GM18867 (cell line): ENCODE measurements around the gene ZYG11A.
"Not testable (repeated sequence)": the region's sequence is repeated elsewhere in the genome, so short reads cannot be mapped to it uniquely, and the experiment has no call there.

Source experiments
- ATAC-seq: cut with Tn5 transposase; IDR thresholded peaks from one replicate; pipeline ENCODE4 v1.9.1; 2021; ENCODE audit warnings: mild to moderate bottlenecking, moderate library complexity; ENCODE audit not compliant: unreplicated experiment

ZYG11A gene

DNA sequence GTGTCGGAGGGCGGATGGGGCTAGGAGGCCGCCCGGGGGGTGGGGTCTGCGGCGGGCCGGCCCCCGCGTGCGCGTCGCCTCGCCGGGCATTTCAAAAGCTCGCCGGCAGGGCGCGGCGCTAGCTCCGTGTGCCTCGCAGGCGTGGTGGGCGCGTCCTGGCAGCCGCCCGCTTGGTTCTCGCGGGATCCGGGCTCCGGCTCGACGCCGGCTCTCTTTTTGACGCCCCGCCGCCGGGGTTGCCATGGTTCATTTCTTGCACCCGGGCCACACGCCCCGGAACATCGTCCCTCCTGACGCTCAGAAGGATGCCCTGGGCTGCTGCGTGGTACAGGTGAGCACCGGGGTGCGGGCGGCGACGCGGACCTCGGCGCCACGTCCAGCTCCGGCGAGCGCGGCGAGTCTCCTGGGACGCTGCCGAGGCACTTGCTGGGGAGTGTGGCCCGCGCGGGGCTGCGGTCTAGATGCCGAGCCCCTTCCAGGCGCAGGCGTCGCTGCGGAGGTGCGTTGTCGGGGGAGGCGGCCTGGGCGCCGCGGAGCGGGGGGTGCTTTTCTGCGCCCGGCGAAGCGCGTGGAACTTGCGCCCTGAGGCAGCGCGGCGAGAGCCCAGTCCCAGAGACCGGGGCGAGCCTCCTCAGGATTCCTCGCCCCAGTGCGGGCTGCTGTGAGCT is at the start of gene ZYG11A:
TSS of gene ZYG11A (plus strand) at position 118 of the 668 bp plus-strand sequence. CDS start at position 242, 124 bp downstream.
- peak; percentile 84 for ATAC-seq

DNA sequence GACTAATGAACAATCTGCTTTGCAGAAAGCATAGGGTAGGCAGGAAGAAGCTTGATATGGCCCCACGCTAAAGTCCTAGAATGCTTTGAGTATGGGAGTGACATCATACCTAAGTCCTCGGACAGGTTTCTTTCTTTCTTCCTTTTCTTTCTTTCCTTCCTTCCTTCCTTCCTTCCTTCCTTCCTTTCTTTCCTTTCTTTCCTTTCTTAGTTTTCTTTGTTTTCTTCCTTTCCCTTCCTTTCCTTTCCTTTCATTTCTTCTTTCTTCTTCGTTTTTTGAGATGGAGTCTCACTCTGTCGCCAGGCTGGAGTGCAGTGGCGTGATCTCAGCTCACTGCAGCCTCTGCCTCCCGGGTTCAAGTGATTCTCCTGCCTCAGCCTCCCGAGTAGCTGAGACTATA is 48.8 kb upstream of the ZYG11A start:
- not testable (repeated sequence) for ATAC-seq

DNA sequence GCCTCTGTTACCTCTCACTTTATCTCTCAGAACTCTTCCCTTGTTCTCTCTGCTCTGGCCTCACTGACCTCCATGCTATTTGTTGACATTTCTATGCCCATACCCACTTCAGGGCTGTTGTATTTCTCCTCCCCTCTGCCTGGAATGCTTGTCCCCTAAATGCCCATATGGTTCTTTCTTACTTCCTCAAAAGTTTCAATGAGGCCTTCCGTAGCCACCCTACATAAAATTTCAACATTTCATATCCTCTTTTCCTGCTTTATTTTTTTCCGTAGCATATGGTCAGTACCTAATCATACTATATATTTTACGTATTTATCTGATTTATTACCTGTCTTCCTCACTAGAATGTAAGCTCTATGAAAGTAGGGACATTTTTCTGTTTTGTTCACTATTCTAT is 47.1 kb upstream of the ZYG11A start:
- ATAC-seq: no peak

DNA sequence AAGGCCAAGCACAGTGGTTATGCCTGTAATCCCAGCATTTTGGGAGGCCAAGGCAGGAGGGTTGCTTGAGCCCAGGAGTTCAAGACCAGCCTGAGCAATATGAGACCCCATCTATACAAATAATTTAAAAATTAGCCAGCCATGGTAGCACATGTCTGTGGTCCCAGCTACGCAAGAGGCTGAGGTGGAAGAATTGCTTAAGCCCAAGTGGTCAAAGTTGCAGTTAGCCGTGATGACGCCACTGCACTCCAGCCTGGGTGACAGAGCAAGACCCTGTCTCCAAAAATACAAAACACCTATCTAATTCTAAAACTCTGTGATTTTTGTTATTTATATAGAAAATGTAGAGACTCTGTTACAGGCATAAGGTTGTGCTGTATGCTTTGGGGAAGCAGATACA is 44.2 kb upstream of the ZYG11A start:
- no peak for ATAC-seq

DNA sequence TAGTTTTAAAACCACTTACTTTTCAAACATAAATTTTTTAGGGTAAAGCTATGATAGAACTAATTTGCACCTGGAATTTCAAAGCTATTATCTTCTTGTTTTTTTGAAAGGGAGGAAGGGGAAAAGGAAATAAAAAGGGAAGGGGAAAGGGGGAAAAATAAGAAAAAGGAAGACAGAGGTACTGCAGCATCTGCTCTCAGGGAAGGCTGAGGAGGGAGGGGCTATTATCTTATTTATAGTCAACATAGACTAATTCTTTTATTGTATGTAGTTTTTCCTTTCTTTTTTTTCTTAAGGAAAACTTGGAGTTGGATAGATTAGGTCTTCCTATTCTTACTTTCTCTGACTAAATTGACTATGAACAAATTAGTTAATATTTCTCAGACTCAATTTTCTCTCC is 41.5 kb upstream of the ZYG11A start:
- ATAC-seq: no peak

DNA sequence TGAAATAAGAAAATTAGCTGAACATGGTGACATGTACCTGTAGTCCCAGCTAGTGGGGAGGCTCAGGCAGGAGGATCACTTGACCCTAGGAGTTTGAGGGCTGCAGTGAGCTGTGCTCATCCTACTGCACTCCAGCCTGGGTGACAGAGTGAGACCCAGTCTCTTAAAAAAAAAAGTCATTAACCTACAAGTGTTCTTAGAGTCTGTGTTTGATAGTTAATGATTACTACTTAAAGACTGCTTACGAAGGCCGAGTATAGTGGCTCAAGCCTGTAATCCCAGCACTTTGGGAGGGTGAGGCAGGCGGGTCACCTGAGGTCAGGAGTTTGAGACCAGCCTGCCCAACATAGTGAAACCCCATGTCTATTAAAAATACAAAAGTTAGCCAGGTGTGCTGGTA is 38.5 kb upstream of the ZYG11A start:
- ATAC-seq: not testable (repeated sequence)

DNA sequence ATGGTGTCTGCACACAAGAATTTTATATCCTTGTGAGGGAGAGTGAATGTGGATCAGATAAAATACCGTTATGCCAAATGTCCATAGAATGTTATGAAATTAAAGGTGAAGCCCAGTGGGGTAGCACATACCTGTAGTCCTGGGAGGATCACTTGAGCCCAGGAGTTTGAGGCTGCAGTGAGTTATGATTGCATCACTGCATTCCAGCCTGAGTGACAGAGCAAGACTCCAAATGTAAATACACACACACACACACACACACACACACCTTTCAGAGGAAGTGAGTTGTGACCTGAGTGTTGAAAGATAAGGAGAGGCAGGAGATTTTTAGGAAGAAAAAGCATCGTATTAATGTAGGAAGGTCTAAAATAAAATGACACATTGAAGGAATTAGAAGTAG is 28.1 kb upstream of the ZYG11A start:
- ATAC-seq: no peak

DNA sequence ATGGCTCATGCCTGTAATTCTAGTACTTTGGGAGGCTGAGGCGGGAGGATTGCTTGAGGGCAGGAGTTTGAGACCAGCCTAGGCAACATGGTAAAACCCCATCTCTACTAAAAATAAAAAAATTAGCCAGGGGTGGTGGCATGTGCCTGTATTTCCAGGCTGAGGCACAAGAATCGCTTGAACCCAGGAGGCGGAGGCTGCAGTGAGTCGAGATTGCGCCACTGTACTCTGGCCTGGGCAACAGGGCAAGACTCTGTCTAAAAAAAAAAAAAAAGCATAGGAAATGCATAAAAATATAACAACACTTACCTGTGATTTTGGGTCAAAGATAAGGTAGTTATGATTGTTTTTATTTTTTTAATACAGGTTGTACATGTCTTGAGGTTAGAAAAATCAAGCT is 21.7 kb upstream of the ZYG11A start:
- ATAC-seq: not testable (repeated sequence)

DNA sequence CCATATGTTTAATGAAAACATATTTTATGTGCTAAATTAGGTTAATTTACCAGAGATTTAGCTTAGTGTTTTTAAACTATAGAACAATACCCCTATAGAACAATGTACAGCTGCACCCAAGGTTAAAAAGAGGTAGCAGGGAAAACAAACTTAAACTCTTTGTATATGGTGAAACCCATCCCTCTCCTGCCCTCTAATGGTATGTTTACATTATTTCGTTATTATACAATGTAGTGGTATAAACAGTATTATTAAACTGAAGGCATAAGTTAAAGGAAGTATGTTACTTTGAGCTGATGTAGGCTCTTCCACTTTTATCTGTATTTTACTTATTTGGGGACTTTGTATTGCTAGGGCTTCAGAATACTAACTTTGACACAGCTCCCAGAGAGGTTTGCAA is 16.7 kb upstream of the ZYG11A start:
- ATAC-seq: no peak

DNA sequence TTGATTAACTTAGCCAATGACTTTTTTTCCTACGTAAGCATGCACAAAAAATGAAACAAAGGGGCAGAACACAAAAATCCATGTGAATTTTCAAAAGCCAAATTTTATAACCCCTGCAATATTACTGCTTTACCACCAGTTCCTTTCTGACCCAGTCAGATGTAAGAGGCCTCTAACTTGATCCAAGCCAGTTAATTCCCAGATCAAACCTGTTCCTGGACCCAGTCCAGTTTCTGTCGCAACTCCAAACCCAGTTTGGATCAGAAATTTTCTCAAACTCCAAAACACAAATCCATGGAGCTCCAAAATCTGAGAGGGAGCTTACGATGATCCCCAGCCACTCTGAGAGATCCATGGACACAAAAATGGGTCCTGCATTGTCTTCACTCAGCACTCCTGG is 7.8 kb upstream of the ZYG11A start:
- no peak for ATAC-seq

DNA sequence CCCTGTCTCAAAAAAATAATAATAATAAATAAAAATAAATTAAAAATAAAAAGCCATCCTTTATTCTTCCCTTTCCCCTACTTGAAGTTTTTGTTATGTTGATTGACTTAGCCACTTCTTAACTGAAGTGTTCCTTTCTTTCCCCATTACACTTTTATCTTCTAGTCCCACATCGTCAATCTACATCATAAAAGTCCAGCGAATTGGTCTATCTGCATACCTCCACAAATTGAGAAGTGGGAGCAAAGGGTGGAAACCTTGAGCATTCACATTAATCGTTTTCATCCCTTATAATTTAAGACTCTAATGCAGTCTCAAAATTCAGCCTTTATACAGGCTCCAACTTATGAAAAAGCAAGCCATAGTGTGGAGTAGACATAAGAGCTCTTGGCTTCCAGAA is 6.5 kb upstream of the ZYG11A start:
- no peak for ATAC-seq

DNA sequence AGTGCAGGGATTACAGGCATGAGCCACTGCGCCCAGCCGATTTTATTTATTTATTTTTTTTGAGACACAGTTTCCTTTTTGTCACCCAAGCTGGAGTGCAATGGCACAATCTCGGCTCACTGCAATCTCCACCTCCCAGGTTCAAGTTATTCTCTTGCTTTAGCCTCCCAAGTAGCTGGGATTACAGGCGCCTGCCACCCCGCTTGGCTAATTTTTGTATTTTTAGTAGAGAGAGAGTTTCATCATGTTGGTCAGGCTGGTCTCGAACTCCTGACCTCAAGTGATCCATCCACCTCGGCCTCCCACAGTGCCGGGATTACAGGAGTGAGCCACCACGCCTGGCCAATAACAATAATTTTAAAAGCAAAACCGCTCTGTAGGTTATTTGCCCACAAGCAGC is 3.4 kb upstream of the ZYG11A start:
- not testable (repeated sequence) for ATAC-seq

DNA sequence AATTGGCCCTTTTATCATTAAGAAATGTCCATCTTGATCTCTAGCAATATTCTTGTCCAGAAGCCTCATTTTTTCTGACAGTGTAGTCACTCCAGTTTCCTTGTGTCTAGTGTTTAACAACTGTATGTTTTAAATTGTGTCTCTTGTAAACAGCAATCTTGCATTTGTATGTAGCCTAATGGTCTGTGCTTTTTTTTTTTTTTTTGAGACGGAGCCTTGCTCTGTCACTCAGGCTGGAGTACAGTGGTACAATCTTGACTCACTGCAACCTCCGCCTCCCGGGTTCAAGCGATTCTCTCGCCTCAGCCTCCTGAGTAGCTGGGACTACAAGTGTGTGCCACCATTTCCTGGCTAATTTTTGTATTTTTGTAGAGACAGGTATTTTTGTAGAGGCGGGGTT is 2.6 kb downstream of the ZYG11A start:
- not testable (repeated sequence) for ATAC-seq

DNA sequence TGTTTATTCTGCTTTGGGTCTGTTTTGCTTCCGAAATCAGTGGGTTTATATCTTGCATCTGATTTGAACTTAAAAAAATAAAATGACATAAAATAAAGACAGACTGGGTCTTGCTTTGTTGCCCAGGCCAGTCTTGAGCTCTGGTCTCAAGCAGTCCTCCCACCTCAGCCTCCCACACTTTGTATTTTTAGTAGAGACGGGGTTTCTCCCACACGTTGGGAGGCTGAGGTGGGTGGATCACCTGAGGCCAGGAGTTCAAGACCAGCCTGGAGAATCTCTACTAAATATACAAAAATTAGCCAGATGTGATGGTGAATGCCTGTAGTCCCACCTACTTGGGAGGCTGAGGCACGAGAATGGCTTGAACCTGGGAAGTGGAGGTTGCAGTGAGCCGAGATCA is 5.9 kb downstream of the ZYG11A start:
- no peak for ATAC-seq

DNA sequence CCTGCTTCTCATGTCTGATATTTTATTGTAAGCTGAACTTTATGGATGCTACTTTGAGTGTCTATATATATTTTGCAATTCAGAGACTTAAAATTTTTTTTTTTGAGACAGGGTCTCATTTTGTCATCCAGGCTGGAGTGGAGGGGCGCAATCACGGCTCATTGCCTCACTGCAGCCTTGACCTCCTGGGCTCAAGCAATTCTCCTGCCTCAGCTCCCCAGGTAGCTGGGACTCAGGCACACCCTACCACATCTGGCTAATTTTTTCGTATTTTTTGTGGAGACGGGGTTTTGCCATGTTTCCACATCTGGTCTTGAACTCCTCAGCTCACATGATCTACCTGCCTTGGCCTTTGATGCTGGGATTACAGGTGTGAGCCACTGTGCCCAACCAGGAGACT is 8.4 kb downstream of the ZYG11A start:
- ATAC-seq: no peak

DNA sequence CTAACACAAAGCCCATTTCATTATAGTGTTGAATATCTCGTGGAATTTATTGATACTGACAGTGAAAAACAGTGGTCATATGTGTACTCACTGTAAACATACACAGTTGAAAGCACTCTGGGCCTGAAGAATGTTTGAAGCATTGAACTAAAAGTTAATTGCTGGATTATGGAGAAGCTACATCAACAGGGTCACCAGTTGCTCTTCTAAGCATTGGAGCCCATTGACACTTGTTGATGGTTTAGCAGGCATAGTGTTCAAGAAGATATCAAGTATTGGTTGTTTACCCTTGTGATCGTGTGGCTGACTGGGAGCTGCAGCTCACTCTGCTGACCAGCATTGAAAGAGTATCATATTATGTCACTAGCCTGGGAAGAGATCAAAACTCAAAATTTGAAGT is 10.3 kb downstream of the ZYG11A start:
- ATAC-seq: no peak

DNA sequence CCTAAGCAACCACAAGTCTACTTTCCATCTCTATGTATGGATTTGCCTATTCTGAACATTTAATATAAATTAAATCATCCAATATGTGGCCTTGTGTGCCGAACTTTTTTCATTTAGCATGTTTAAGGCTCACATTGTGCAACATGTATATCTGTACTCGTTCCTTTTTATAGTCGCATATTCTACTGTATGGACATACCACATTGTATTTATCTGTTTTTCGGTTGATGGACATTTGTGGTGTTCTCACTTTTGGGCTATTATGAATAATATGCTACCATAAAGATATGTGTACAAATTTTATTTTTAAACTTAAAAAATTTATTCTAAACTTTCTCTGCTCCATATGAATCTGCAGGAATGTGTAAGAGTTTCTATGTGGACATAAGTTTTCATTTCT is 13.0 kb downstream of the ZYG11A start:
- ATAC-seq: no peak

DNA sequence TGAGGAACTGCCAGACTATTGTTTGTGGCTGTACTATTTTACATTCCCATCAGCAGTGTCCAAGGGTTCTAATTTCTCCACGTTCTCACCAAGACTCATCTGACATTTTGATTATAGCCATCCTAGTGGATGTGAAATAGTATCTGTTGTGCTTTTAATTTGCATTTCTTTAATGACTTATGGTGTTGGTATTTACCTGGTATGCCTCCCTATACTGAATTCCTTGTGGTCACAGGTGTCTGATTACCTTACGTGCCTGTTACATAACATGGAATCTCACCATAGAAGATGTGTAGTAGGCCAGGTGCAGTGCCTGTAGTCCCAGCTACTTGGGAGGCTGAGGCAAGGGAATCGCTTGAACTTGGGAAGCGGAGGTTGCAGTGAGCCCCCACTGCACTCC is 13.5 kb downstream of the ZYG11A start:
- ATAC-seq: no peak

DNA sequence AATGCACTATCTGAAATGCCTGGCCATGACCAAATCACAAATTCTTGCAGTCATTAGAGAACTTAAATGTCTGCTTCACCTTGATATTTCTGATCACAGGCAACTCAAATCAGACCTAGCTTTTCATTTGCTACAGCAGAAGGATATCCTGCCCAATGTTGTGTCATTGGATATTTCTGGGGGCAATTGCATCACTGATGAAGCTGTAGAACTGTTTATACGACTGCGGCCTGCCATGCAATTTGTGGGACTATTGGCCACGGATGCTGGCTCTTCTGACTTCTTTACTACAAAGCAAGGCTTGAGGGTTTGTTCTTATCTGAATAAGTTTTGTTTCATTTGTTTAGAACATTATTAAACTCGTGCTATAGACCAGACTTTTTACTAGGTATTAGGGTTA is 14.9 kb downstream of the ZYG11A start:
- ATAC-seq: no peak

DNA sequence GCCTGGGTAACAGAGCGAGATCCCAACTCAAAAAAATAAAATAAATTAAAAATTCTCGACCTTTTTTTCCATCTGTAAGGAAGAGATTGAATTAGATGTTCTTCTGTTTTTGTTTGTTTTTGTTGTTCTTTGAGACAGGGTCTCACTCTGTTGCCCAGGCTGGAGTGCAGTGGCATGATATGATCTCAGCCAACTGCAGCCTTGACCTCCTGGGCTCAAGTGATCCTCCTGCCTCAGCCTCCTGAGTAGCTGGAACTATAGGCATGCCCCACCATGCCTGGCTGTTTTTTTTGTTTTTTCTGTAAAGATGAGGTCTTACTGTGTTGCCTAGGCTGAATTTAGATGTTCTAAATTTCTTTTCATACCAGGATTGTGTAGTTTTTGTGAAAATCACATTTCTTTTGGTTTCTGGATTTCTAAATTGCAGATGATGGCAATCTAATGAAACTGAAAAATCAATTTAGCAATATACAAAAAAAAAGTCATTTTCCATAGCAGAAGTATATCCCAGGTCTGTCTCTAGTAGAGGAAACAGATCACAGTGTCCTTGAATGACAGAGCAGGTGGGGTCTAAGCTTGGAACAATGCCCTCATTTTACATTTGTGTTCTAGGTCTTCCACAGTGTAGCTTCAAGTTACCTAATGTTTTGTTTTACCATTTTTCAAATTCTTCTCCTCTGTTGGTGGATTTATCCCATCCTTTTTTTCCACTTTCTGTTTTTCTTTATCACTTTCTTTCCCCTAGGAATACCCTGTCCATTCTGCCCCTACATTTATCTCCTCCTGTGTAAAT is 20.3 kb downstream of the ZYG11A start:
- ATAC-seq: no peak

DNA sequence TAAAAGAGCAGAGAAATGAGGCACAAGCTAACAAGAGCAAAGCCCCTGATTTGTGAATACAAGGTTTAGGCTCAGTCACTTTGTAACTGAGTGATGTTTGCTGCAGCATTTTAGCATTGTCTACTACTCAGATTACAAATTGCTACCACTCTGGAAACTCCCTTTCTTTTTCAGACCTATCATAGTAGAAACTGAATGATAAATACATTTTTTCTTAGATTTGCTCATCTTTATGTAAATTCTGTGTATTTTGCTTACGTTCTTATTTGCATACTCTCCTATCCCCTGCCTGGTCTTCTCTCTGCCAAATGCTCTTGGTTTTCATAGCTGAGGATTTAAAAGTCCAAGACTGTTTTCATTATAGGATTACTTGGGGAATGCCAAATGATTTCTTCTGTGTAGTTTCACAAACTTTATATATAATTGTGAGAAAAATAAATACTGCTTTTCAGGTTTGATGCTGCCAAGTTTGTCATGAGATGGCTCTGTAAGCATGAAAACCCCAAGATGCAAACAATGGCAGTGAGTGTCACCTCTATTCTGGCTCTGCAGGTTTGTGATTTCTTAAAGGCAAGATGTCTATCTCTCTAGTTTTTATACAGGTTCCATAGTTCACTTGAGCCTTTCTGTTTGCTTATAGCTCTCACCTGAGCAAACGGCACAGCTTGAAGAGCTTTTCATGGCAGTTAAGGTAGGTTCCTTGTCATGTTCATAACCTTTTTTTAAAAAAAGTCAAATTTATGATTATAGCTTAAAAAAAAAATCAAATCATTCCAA is 24.7 kb downstream of the ZYG11A start:
- ATAC-seq: peak; percentile 92

DNA sequence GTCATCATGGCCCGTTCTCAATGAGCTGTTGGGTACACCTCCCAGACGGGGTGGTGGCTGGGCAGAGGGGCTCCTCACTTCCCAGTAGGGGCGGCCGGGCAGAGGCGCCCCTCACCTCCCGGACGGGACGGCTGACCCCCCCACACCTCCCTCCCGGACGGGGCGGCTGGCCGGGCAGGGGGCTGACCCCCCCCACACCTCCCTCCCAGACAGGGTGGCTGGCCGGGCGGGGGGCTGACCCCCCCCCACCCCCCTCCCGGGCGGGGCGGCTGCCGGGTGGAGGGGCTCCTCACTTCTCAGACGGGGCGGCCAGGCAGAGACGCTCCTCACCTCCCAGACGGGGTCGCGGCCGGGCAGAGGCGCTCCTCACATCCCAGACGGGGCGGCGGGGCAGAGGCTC is 27.2 kb downstream of the ZYG11A start:
- ATAC-seq: not testable (repeated sequence)
